ENCODE results near the gene SMARCD3. TPM values are rescaled to one million over a fixed set of nuclear protein-coding genes. Genes with fewer than 3 reads are reported as not detected.

SMARCD3 gene
- total RNA-seq, 4 donors from 2014 or later, result 42.2 to 56.7 (median 47.2) TPM

DNA sequence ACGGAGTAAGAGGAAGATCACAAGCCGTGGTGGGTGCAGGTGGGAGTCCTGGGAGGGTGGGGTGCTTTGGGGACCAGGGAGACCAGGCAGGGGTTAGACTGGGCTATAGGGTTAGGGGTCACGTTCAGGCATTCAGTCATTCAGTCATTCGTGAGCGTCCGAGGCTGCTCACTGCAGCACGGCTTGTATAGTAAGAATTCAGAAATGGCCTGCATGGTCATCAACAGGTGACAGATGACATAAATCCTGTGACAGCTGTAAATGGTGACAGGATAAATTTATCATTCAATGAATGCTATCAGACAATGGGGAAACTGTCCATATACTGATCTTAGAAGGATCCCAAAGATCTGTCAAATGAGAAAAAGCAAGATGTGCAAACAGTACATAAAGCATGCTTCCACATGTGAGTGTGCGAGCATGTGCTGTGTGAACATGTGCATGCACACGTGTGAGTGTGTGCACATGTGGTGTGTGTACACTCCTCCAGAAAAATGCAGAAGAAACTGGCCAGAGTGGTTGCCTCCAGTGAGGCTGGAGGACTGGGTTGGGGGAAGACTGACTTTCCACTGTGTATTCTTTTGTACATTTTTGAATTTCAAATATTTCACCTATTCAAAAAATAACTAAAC is 32.0 kb upstream of the SMARCD3 start:
- H3K4me3 ChIP-seq (replicated peaks in 1 of 3), result no peak overlapping the region
- DNase-seq, result no peak
- H3K4me1 ChIP-seq, result peaks cover 0 to 16% of the 10 kb centered on the region in 2 donors
- no peaks in the 10 kb centered on the region for H3K27me3 ChIP-seq
- TF ChIP-seq, protein P1, sequence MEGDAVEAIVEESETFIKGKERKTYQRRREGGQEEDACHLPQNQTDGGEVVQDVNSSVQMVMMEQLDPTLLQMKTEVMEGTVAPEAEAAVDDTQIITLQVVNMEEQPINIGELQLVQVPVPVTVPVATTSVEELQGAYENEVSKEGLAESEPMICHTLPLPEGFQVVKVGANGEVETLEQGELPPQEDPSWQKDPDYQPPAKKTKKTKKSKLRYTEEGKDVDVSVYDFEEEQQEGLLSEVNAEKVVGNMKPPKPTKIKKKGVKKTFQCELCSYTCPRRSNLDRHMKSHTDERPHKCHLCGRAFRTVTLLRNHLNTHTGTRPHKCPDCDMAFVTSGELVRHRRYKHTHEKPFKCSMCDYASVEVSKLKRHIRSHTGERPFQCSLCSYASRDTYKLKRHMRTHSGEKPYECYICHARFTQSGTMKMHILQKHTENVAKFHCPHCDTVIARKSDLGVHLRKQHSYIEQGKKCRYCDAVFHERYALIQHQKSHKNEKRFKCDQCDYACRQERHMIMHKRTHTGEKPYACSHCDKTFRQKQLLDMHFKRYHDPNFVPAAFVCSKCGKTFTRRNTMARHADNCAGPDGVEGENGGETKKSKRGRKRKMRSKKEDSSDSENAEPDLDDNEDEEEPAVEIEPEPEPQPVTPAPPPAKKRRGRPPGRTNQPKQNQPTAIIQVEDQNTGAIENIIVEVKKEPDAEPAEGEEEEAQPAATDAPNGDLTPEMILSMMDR (IDR thresholded peaks at IDR 0.05), result no peak
- TF ChIP-seq POLR2A (IDR thresholded peaks at IDR 0.05), result no peak
- no peaks in the 10 kb centered on the region for H3K36me3 ChIP-seq
- WGBS, 2 donors, result 95% methylated on average over 8 to 9 of the region's 9 CpGs
- H3K9me3 ChIP-seq, result no peaks in the 10 kb centered on the region
- intact Hi-C loops (cut with DNase I), result no loop called here
- H3K27ac ChIP-seq, result no peak overlapping the region

DNA sequence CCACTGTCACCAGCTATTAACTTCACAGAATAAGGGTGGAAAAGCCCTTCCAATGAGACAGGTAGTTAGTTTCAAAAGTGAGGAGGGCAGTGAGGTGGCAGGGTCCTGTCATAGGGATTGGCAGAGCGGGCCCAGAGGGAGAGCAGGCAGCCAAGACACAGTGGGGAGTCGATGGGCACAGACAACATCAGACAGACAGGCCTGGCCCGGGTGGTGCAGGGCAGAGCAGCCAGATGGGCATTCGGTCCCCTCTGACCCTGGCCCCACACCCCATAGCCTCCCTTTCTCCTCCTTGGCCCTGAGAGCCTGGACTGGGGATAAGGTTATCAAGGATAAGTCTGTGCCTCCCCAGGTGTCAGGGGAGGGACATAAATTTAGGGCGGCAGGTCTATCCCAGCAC is 31.4 kb upstream of the SMARCD3 start:
- DNase-seq, result no peak
- H3K9me3 ChIP-seq, result no peaks in the 10 kb centered on the region
- H3K4me3 ChIP-seq (replicated peaks in 1 of 3), result no peak overlapping the region
- no peaks in the 10 kb centered on the region for H3K27me3 ChIP-seq
- WGBS, 2 donors, result 85 to 91% methylated on average over 5 of the region's 5 CpGs
- no peak overlapping the region for H3K27ac ChIP-seq
- TF ChIP-seq, protein P1 (IDR thresholded peaks at IDR 0.05), result no peak
- no peak for TF ChIP-seq POLR2A (IDR thresholded peaks at IDR 0.05)
- intact Hi-C loops (cut with DNase I), result no loop called here
- peaks cover 0 to 16% of the 10 kb centered on the region in 2 donors for H3K4me1 ChIP-seq
- no peaks in the 10 kb centered on the region for H3K36me3 ChIP-seq

DNA sequence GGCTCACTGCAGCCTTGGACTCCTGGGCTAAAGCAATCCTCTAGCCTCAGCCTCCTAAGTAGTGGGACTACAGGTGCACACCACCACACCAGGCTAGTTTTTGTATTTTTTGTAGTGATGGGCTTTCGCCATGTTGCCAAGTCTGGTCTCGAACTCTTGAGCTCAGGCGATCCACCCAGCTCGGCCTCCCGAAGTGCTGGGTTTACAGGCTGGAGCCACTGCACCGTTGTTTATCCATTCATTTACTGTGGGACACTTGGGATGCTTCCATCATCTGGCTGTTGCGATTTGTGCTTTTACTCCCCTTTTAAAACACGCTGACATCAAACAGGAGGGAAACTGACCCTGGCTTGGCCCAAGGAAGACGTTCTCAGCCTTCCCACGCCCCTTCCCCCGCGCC is 30.5 kb upstream of the SMARCD3 start:
- 90% methylated on average over 12 of the region's 12 CpGs for WGBS, 2 donors
- Histone ChIP-seq H3K27ac (no peak overlapping the region), H3K9me3 (no peaks in the 10 kb centered on the region), H3K27me3 (no peaks in the 10 kb centered on the region), H3K4me1 (peaks cover 0 to 16% of the 10 kb centered on the region in 2 donors), H3K4me3 (replicated peaks in 1 of 3) (no peak overlapping the region), H3K36me3 (no peaks in the 10 kb centered on the region)
- intact Hi-C loops (cut with DNase I), result no loop called here
- TF ChIP-seq, protein P1 (IDR thresholded peaks at IDR 0.05), result no peak
- no peak for TF ChIP-seq POLR2A (IDR thresholded peaks at IDR 0.05)
- no peak for DNase-seq

DNA sequence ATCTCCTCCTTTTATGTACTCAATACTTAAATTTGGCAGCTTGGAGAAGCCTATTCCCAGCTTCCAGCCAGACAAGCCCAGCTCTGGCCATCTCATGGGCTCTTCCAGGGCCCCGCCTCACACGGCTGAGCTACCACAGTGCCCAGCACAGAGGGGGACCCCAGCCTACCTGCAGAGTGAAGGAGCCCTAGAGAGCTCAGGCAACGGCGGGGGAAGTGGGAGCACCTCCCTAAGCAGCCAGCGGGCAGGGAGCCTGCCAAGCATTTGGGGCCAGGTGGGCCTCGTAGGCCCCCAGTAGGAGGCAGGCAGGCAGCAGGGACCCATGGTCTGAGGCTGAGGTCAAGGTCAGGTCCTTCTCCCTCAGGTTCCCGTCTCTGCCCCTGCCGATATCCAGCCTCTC is 29.1 kb upstream of the SMARCD3 start:
- H3K27ac ChIP-seq, result no peak overlapping the region
- no peak overlapping the region for H3K4me3 ChIP-seq (replicated peaks in 1 of 3)
- H3K27me3 ChIP-seq, result no peaks in the 10 kb centered on the region
- intact Hi-C loops (cut with DNase I), result no loop called here
- 66 to 88% methylated on average over 5 to 7 of the region's 8 CpGs for WGBS, 2 donors
- H3K9me3 ChIP-seq, result no peaks in the 10 kb centered on the region
- DNase-seq, result no peak
- TF ChIP-seq, protein P1 (IDR thresholded peaks at IDR 0.05), result no peak
- no peak for TF ChIP-seq POLR2A (IDR thresholded peaks at IDR 0.05)
- no peaks in the 10 kb centered on the region for H3K36me3 ChIP-seq
- H3K4me1 ChIP-seq, result peaks cover 0 to 16% of the 10 kb centered on the region in 2 donors

DNA sequence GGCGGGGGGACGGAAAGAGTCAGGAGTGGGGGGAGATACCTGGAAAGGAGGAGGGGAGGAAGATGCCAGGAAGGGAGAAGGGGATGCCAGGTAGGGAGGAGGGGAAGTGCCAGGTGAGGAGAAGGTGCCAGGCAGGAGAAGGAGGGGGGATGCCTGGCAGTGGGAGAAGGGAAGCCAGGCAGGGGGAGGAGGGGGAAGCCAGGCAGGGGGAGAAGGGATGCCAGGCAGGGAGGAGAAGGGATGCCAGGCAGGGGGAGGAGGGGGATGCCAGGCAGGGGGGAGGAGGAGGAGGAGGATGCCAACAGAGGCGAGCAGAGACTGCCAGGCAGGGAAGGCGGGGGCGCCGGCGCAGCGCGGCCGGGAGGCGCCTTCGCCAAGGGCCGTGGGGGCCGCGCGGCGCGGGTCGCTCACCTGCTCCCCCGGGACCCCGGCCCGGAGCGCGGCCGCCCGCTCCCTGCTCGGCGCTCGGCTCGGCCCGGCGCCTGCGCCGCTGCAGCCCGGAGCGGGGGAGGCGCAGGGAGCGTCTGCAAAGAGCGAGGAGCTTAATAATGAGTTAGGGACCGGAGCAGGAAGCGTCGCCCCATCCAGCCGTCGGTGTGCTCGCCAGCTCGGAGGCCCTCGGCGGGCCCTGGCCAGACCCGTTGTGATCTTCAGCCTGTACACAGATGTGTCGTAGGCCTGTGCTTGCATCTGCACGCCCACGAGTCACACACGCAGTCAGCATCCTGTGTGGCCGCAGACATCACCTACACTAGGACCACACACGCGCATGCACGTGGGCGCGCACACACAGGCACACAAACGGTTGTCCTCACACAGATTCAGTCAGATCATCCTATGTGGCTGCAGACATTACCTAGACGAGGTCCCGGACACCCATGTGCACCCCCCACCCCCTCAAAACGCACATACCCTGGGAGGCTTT is 28.4 kb upstream of the SMARCD3 start:
- TF ChIP-seq, protein P1 (IDR thresholded peaks at IDR 0.05), result no peak
- TF ChIP-seq POLR2A (IDR thresholded peaks at IDR 0.05), result peak in 1 of 2 donors; percentile 29

More for the DNA sequence above, 28.4 kb upstream of the SMARCD3 start:
- 3 to 8% methylated on average over 23 to 29 of the region's 63 CpGs for WGBS, 2 donors
- Histone ChIP-seq H3K4me3 (replicated peaks in 1 of 3) (peak overlapping the region in 1 of 3 donors; percentile 30), H3K27me3 (no peaks in the 10 kb centered on the region), H3K9me3 (no peaks in the 10 kb centered on the region), H3K4me1 (peaks cover 3 to 20% of the 10 kb centered on the region in 2 donors), H3K27ac (no peak overlapping the region), H3K36me3 (no peaks in the 10 kb centered on the region)
- peak; percentile 43 to 52 for DNase-seq
- intact Hi-C loops (cut with DNase I), result no loop called here

Data from thyroid gland (tissue), 4 donors.